ENCODE data around the gene SORCS2.

GRCh38 chr4:7244751-7245320, 52.5 kb downstream of the SORCS2 start:
- TF ChIP-seq CTCF (IDR thresholded peaks at IDR 0.05), result no peak
- no peak for TF ChIP-seq POLR2A (IDR thresholded peaks at IDR 0.05)
